Right ventricle myocardium inferior (tissue), 1 donor: Measurements from ENCODE around the gene ATOH8. TPM values are rescaled to one million over a fixed set of nuclear protein-coding genes. Genes with fewer than 3 reads are reported as not detected.
A peak's percentile ranks its signal among the peaks of the same experiment; 100 is the strongest.

Experiments
- ATAC-seq: fragments of 200-7000 bp; cut with Tn5 transposase; one replicate; pipeline ENCODE4 v1.9.1; 2020; ENCODE audit warnings: mild to moderate bottlenecking, moderate library complexity
- DNase-seq: peaks from one replicate; pipeline ENCODE4 v3.0.0; 2021; ENCODE audit errors: missing footprints
- intact Hi-C: fragments of 100-400 bp; cut with DNase I; formaldehyde crosslinking; loops from one replicate; pipeline ENCODE4 v1.11.0; 2022
- total RNA-seq: library from RNA; stranded (reverse); fragmentation: NEBNext Ultra II Directional; extraction: Animal tissue kit (Norgen Biotek cat#: 25700); gene quantifications from one replicate; pipeline ENCODE4 v1.2.1, GENCODE V29; 2021
- donor health status: DM: no; HTN: yes; CAD: no; lungs with severe emphysema.

ATOH8 gene
- total RNA-seq, 1 donor from 2014 or later: 29.1 TPM

- intact Hi-C loops: no loop called here
- peak; percentile 8 for ATAC-seq
- DNase-seq: peak; percentile 49
These were observed 20.6 kb downstream of the ATOH8 start for GRCh38 chr2:85774126-85774978.

- DNase-seq: peak; percentile 51
- no peak for ATAC-seq
- intact Hi-C loops: loop anchor here (2.0 kb wide), 1 partner anchor 15 kb away; no protein-coding TSS in a partner anchor
These were observed 21.9 kb downstream of the ATOH8 start for GRCh38 chr2:85775406-85776381.

- intact Hi-C loops: loop anchor here (2.0 kb wide), 1 partner anchor 14 kb away; no protein-coding TSS in a partner anchor
- ATAC-seq (no peak), DNase-seq (peak; percentile 65)
These were observed 22.9 kb downstream of the ATOH8 start for GRCh38 chr2:85776672-85777071.

- peak; percentile 61 for ATAC-seq
- DNase-seq: peak; percentile 78
- intact Hi-C loops: loop anchor here (2.0 kb wide), 1 partner anchor 13 kb away; no protein-coding TSS in a partner anchor
These were observed 23.7 kb downstream of the ATOH8 start for GRCh38 chr2:85777441-85777861.

GRCh38 chr2:85778646-85779379 is 25.0 kb downstream of the ATOH8 start:
- peak; percentile 35 for DNase-seq
- intact Hi-C loops: no loop called here

GRCh38 chr2:85779641-85780315 is 26.0 kb downstream of the ATOH8 start:
- peak; percentile 63 for DNase-seq
- ATAC-seq: no peak
- intact Hi-C loops: no loop called here

More at GRCh38 chr2:85778646-85779379, 25.0 kb downstream of the ATOH8 start:
- ATAC-seq: no peak

GRCh38 chr2:85780316-85781012 is 26.7 kb downstream of the ATOH8 start:
- ATAC-seq: no peak

GRCh38 chr2:85781013-85781332 is 27.2 kb downstream of the ATOH8 start:
- DNase-seq (no peak), ATAC-seq (no peak)
- intact Hi-C loops: no loop called here

More at GRCh38 chr2:85780316-85781012, 26.7 kb downstream of the ATOH8 start:
- intact Hi-C loops: no loop called here
- peak; percentile 68 for DNase-seq

GRCh38 chr2:85783796-85784195 is 30.0 kb downstream of the ATOH8 start:
- DNase-seq (no peak), ATAC-seq (no peak)
- intact Hi-C loops: no loop called here

- no peak for ATAC-seq
- intact Hi-C loops: no loop called here
- no peak for DNase-seq
These were observed 30.7 kb downstream of the ATOH8 start for GRCh38 chr2:85784474-85784986.

GRCh38 chr2:85785027-85785822 is 31.4 kb downstream of the ATOH8 start:
- ATAC-seq: peak; percentile 63
- DNase-seq: peak; percentile 81
- intact Hi-C loops: no loop called here

GRCh38 chr2:85785871-85786270 is 32.1 kb downstream of the ATOH8 start:
- DNase-seq (no peak), ATAC-seq (peak; percentile 35)
- intact Hi-C loops: no loop called here

- DNase-seq (no peak), ATAC-seq (no peak)
- intact Hi-C loops: no loop called here
These were observed 32.7 kb downstream of the ATOH8 start for GRCh38 chr2:85786444-85786843.

- intact Hi-C loops: no loop called here
- no peak for DNase-seq
- ATAC-seq: no peak
These were observed 33.1 kb downstream of the ATOH8 start for GRCh38 chr2:85786865-85787264.

GRCh38 chr2:85787282-85787980 is 33.6 kb downstream of the ATOH8 start:
- intact Hi-C loops: no loop called here
- DNase-seq: peak; percentile 28
- no peak for ATAC-seq

- DNase-seq (no peak), ATAC-seq (no peak)
- intact Hi-C loops: no loop called here
These were observed 34.2 kb downstream of the ATOH8 start for GRCh38 chr2:85787981-85788340.
